GM18502 (cell line): ENCODE results near the gene SYNPR.

Experiments
- ATAC-seq: cut with Tn5 transposase; IDR thresholded peaks from one replicate; pipeline ENCODE4 v1.9.1; 2021; ENCODE audit warnings: mild to moderate bottlenecking; ENCODE audit not compliant: unreplicated experiment, poor library complexity

Gene SYNPR

DNA sequence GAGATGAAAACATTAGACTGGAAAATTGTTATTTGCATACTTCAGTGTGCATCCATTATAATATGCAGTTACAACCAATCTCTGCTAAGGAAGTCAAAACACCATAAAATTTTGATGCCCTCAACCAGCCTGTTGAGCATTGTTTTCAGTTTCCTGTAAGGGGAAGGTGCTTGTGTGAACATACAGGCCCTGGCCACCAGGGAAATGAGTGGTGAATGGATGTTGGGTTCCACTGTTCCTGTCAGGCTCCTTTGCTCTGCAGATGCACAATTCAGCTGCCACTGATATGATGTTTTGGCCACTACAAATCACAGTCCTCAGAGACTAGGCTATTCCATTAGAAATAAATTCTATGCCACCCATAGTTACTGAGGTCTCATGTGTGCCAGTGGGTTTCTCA, 184.6 kb downstream of the SYNPR start:
- ATAC-seq = no peak

GRCh38 chr3:63467392-63467791, 189.3 kb downstream of the SYNPR start:
- ATAC-seq = no peak

DNA sequence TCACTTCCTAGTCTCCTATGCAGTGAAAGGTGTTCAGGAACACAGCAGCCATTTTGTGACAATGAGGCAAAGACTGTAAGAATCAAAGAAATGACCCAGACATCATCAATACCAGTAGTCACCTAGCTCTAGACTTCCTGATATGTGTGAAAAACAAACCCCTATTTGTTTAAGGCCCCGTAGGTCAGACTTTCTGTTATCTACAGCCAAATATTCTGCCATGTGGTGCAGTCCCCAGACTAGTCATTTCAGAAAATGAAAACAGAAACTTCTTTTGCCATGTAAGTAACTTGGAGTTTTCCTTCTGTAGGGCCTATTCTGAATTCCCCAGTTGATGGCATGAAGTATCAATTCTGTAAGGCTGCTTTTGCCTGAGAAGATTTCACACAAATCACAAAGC, 192.6 kb downstream of the SYNPR start:
- peak; percentile 83 for ATAC-seq

DNA sequence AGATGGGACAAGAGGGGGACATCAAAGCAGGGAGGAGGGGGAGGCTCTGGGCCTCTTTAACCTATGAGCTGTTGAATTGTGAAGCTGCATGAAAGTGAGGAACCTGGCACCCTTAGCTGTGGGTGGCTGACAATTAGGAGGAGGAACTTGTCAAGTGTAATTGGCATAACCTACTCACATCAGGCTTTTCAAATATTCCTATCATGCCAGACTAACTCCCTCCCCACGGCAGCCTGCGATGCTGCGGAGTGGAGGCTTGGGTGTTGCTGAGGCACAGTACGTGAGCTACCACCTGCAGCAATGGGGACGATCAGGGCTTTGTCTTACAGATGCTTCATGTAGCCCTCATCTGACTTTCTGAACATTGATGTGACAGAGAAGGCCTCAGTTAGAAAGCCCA, 193.7 kb downstream of the SYNPR start:
- no peak for ATAC-seq

DNA sequence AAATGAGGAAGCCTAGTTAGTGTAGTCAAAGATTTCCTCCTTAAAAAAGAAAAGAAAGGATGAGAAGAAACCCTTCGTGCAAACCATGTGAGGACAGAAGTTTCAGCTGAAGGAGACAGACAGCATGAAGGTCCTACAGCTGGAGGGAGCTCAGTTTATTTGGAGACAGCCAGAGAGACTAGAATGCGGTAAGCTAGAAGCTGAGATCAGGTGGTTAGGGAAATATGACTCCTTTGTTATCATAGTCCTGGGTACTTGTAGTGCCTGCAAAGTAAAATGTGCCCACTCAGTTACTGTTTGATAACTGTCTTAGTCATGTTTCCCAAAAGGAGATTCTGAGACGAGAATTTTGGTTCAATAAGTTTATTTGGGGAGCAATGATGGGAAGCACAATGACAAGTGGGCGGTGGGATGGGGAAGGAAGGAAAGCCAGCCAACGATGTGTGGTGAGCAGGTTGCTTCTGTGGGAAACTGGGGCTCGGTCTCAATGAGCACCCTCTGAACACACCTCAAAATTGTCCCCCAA, 195.6 kb downstream of the SYNPR start:
- ATAC-seq = no peak

DNA sequence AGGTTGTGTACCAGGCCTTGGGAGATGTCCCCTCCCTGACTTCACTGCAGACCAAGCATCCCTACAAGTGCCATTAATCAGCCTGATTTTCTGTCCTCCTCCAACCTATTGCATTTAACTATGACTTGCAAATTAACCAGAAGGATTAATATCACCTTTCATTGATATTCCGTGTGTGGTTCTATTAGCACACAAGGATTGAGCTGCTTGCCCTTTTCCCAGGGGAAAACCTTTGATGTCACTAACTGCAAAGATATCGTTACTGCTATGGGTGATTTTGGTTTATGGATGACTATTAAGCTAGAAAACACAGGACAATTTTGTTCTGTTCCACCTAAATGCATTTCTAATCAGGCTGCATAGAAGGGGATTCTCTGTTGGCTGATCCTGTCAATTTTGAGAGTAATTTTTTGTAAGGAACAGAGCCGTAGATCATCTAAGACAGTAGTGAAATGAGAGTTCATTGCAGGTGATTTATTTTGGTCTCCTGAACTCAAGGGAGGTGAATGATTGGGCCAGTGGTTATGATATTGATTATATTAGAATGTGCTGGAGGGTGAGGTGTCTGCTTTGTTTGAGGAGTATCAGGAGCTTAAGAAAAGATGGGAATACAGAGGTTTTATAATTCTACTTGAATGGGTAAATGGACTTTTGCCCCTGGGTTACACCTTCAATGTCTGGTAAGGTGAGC, 196.9 kb downstream of the SYNPR start:
- no peak for ATAC-seq

GRCh38 chr3:63477494-63478129, 199.5 kb downstream of the SYNPR start:
- ATAC-seq = no peak

- ATAC-seq = no peak
Measured at GRCh38 chr3:63478990-63479660, 201.0 kb downstream of the SYNPR start.

DNA sequence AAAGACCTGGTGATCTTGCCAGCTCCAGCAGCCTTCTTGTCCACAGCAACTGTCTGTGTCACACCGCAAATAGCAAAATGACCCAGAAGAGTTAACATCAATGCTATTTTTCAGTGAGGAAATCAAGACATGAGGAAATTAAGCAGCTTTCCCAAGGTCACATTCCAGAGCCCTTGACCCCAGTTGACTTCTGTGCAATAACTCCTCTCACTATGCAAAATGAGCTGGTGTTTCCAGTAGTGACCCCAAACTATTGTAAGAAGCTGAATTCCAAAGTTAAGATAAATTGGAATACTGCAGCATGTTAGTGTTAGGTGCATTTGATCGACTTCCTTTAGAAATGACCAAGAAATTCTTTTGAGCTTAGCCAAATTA, 201.5 kb downstream of the SYNPR start:
- ATAC-seq = no peak

DNA sequence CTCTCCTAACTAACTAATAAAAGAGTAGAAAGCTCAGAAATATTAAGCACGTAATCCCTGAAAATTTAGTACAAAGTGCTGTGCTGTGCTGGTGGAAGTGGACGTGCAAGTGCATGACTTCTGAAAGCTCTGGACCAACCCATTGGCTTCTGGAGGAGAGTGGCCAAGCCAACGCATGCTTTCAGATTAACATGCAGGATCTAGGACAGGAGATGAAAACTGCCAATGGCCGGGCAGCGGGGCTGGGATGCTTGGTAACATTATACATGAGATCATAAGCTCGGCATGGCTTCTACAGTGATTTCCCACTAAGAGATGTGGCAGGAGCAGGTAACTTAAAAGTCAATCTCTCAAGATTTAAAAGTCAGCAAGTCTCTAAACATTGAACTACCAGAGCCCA, 203.5 kb downstream of the SYNPR start:
- ATAC-seq = no peak

DNA sequence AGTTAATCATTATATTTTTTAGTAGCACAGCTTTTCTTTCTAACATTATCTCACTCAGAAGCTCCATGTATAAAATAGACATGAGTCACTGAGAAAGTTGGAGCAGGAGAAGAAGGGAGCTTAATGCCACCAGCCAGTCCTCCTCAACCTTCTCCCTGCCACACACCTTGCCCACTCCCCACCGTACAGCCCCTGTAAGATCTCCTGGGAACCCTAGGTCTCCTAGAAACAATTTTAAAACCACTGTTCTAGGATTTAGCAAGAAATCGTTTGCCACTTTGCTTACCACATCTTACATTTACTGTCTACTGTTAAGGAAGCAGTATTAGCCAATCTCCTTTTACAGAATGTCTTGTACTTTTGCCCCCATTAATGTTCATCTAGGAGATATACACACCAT, 204.2 kb downstream of the SYNPR start:
- no peak for ATAC-seq

GRCh38 chr3:63492464-63492863, 214.4 kb downstream of the SYNPR start:
- no peak for ATAC-seq

GRCh38 chr3:63493101-63493500, 215.0 kb downstream of the SYNPR start:
- ATAC-seq = no peak

DNA sequence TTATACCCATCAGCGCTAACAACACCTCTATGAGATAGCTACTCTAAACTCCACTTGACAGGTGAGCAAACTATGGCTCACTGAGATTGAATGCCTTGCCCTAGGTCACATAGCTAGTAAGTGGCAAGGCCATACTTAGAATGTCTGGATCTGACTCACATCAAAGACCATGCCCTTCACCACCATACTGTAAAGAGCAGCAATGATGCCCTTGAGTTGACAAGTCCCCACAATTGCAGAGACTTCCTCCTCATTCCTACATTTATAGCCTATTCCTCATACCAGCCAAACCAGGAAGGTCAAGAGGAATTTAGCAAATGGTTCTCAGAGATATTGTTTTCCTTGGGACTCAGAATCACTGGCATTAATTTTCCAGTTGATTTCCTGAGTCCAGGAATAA, 216.5 kb downstream of the SYNPR start:
- ATAC-seq = no peak

DNA sequence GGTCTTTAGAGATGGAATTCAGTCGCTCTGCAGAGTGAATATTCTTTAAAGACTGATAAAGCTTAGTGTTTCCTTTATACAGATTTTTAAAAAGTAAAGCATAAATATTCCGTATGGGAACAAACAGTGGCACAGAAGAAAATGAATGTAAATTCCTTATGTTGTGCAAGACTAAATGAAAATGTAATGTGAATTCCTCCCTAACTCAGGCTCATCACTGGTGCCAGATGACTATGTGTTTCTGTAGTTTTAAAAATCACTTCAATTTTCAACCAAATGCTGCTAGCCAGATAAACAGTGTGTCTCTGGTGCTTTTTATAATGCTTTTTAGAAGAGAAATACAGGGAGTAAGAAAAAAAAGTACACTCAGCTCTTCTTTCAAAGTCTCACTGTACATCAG, 219.5 kb downstream of the SYNPR start:
- ATAC-seq = no peak

GRCh38 chr3:63500196-63500595, 222.1 kb downstream of the SYNPR start:
- no peak for ATAC-seq

DNA sequence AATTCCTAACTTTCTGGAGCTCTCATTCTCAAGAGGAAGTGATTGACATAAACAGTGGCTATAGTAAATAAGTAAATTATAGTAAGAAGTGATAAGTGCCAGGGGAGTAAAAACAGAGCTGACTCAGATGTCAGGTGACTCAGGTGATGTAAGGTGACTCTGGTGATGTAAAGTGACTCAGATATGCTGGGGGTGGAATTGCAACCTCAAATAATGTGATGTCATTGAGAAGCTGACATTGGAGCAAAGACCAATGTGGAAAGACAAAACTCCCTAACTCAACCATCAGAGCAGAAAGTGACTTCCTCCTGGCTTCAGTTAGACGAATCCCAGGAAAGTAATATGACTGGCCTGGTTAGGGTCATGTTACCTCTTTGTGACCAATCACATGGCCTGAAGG, 230.2 kb downstream of the SYNPR start:
- no peak for ATAC-seq

- ATAC-seq = no peak
Measured at GRCh38 chr3:63508771-63509170, 230.7 kb downstream of the SYNPR start.

DNA sequence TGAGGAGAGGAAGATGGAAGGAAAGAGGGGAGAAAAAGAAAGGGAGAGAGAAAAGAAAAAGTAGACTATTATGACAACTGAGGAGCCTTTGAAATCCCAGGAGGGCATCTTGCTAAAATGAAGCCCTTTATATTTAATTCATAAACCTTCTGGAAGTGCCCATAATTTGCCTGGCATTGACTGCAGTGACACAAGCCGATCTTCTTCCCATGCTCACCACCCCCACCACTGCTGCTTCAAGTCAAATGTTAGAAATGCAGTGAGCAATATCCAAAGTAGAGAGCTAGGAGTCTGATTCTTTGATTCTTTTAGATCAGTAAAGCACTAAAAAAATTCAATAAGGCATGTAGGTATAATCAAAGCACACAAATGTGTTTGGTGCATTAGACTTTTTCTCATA, 235.7 kb downstream of the SYNPR start:
- no peak for ATAC-seq

- ATAC-seq = no peak
Measured at GRCh38 chr3:63514678-63515077, 236.6 kb downstream of the SYNPR start.

GRCh38 chr3:63519426-63519825, 241.3 kb downstream of the SYNPR start:
- ATAC-seq = no peak

GRCh38 chr3:63521657-63522056, 243.5 kb downstream of the SYNPR start:
- no peak for ATAC-seq
